GM12891 (cell line): ENCODE results near the gene DLG1.
"Not testable (repeated sequence)": the region's sequence is repeated elsewhere in the genome, so short reads cannot be mapped to it uniquely, and the experiment has no call there.

Experiments used
- PAX5 ChIP-seq: IDR thresholded peaks from 2 replicates; pipeline ENCODE4 v1.6.1; 2011; ENCODE audit warnings: low read length, moderate library complexity, mild to moderate bottlenecking; ENCODE audit not compliant: insufficient read depth, severe bottlenecking
- POLR2A ChIP-seq: IDR thresholded peaks from 2 replicates; pipeline ENCODE4 v1.6.1; 2011; ENCODE audit warnings: low read depth, low read length, control low read depth
- POLR2AphosphoS5 ChIP-seq: IDR thresholded peaks from 2 replicates; pipeline ENCODE4 v1.6.1; 2011; ENCODE audit warnings: low read depth, low read length, control low read depth
- TAF1 ChIP-seq: IDR thresholded peaks from 2 replicates; pipeline ENCODE4 v1.6.1; 2011; ENCODE audit warnings: low read depth, low read length, control low read depth

- TF ChIP-seq TAF1, POLR2AphosphoS5, POLR2A, PAX5: not testable (repeated sequence)
These were observed 86.7 kb downstream of the DLG1 start for GRCh38 chr3:197211698-197212097.
